ENCODE data around the gene MIP. TPM values are rescaled to one million over a fixed set of nuclear protein-coding genes. Genes with fewer than 3 reads are reported as not detected.

The MIP gene
- total and polyA plus RNA-seq, 2 of the 4 experiments (the other 2 are of a cell fraction), result not detected

DNA sequence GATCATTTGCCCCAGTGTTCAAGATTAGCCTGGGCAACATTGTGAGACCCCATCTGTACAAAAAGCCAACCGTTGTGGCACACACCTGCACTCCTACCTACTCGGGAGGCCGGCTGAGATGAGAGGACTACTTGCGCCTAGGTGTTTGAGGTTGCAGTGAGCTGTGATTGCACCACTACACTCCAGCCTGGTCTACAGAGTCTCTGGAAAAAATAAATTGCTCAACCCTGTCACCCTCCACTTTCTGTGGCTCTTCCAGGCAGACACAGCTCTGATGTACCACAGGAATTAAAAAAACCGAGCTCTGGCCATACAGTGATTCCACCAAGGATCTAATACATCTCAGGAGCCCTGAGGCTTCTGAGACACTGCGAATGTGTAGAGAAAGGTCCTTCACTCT, 19.6 kb downstream of the MIP start:
- Histone ChIP-seq H3K18ac (ENCODE audit: low read depth, low read length) (no peak overlapping the region), H3K79me1 (ENCODE audit: low read depth in 1 of 2, low read length in 2 of 2) (peaks cover 16 to 38% of the 10 kb centered on the region in 2 experiments; a peak in 3 of 4 replicates), H3K23ac (ENCODE audit: low read depth, low read length) (no peak overlapping the region), H3K9ac (ENCODE audit: low read depth, low read length) (no peak overlapping the region), H2BK20ac (ENCODE audit: low read depth, low read length) (no peak overlapping the region), H3K9me1 (ENCODE audit: insufficient read depth, low read length) (peaks cover 3% of the 10 kb centered on the region; the same call in 1 of the 2 replicates), H4K8ac (ENCODE audit: low read depth in 2 of 2, low read length in 2 of 2) (no peak overlapping the region), H2AK5ac (ENCODE audit: low read depth, low read length) (no peak overlapping the region), H3K4me3 (ENCODE audit: insufficient read depth, low read depth, low read length) (no peak overlapping the region), H4K91ac (ENCODE audit: insufficient read depth, low read depth, low read length) (no peak overlapping the region), H2BK120ac (ENCODE audit: low read depth, low read length) (no peak overlapping the region), H3K56ac (ENCODE audit: extremely low read depth, insufficient read depth, low read length) (no peak overlapping the region), H3K9me3 (ENCODE audit: control insufficient read depth, insufficient read depth, low read length) (no peaks in the 10 kb centered on the region), H3K27me3 (ENCODE audit: control insufficient read depth, insufficient read depth, low read length) (no peaks in the 10 kb centered on the region), H3K4me2 (ENCODE audit: low read depth, low read length) (no peak overlapping the region), H3K27ac (ENCODE audit: insufficient read depth, low read length) (no peak overlapping the region), H3K14ac (replicated peaks; ENCODE audit: low read depth, low read length) (no peak overlapping the region), H2BK5ac (ENCODE audit: low read depth, low read length, poor library complexity, severe bottlenecking) (no peak overlapping the region), H3K4me1 (ENCODE audit: control insufficient read depth, insufficient read depth, low read length) (no peaks in the 10 kb centered on the region), H2AFZ (replicated peaks; ENCODE audit: low read length, poor library complexity) (no peak overlapping the region), H4K20me1 (ENCODE audit: insufficient read depth, low read length) (no peaks in the 10 kb centered on the region), H4K5ac (ENCODE audit: low read depth, low read length) (no peak overlapping the region), H3K4ac (ENCODE audit: low read depth, low read length) (no peak overlapping the region), H2BK15ac (ENCODE audit: low read depth, low read length) (no peak overlapping the region), H3K36me3 (ENCODE audit: control insufficient read depth, insufficient read depth, low read length) (peaks cover 4% of the 10 kb centered on the region), H2AK9ac (replicated peaks; ENCODE audit: low read depth, low read length, poor library complexity) (no peak overlapping the region)
- dilution Hi-C loops (cut with HindIII; ENCODE audit: low sequenced_read_pairs, unreplicated experiment), result no loop called here
- CTCF ChIA-PET, result no interaction called here
- POLR2A ChIA-PET (ENCODE audit: unreplicated experiment), result no interaction called here
- in situ Hi-C loops (cut with MboI; ENCODE audit: low sequenced_read_pairs), result no loop called here
- 93% methylated on average over 3 of the region's 6 CpGs; no CpG with 5 or more reads in 1 of the 2 experiments for WGBS, 2 experiments (ENCODE audit: extremely low coverage in 2 of 2, insufficient read length in 1 of 2)
- TF ChIP-seq, protein P1, sequence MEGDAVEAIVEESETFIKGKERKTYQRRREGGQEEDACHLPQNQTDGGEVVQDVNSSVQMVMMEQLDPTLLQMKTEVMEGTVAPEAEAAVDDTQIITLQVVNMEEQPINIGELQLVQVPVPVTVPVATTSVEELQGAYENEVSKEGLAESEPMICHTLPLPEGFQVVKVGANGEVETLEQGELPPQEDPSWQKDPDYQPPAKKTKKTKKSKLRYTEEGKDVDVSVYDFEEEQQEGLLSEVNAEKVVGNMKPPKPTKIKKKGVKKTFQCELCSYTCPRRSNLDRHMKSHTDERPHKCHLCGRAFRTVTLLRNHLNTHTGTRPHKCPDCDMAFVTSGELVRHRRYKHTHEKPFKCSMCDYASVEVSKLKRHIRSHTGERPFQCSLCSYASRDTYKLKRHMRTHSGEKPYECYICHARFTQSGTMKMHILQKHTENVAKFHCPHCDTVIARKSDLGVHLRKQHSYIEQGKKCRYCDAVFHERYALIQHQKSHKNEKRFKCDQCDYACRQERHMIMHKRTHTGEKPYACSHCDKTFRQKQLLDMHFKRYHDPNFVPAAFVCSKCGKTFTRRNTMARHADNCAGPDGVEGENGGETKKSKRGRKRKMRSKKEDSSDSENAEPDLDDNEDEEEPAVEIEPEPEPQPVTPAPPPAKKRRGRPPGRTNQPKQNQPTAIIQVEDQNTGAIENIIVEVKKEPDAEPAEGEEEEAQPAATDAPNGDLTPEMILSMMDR (conservative IDR thresholded peaks at IDR 0.05; ENCODE audit: low read depth, low read length), result no peak
- TF ChIP-seq RCOR1 (IDR thresholded peaks at IDR 0.05; ENCODE audit: insufficient replicate concordance, low read length) (no peak), MXI1 (IDR thresholded peaks at IDR 0.05; ENCODE audit: borderline replicate concordance, low read depth, low read length) (no peak), NFE2L2 (IDR thresholded peaks at IDR 0.05; ENCODE audit: low read depth, low read length) (no peak), RAD21 (IDR thresholded peaks at IDR 0.05; ENCODE audit: low read length) (no peak), RFX5 (IDR thresholded peaks at IDR 0.05; ENCODE audit: low read depth, low read length) (no peak), USF2 (IDR thresholded peaks at IDR 0.05; ENCODE audit: low read depth, low read length) (no peak), MAFK (IDR thresholded peaks at IDR 0.05; ENCODE audit: low read depth, low read length) (no peak), ELK1 (IDR thresholded peaks at IDR 0.05; ENCODE audit: borderline replicate concordance, low read depth, low read length) (no peak), CHD1 (IDR thresholded peaks at IDR 0.05; ENCODE audit: low read depth, low read length) (no peak), FOS (IDR thresholded peaks at IDR 0.05; ENCODE audit: low read depth, low read length) (no peak), POLR2A (IDR thresholded peaks at IDR 0.05; ENCODE audit: low read depth, low read length) (no peak), CEBPB (IDR thresholded peaks at IDR 0.05; ENCODE audit: low read depth, low read length) (no peak), MAZ (IDR thresholded peaks at IDR 0.05; ENCODE audit: borderline replicate concordance, low read depth, low read length) (no peak), BHLHE40 (IDR thresholded peaks at IDR 0.05; ENCODE audit: low read depth, low read length) (no peak), SMC3 (IDR thresholded peaks at IDR 0.05; ENCODE audit: low read depth, low read length) (no peak)
- intact Hi-C loops (cut with micrococcal nuclease), result loop anchor here (5.0 kb wide), 1 partner anchor 48 kb away; no protein-coding TSS in a partner anchor
- DNase-seq (no peak), ATAC-seq (ENCODE audit: low read depth) (no peak)
- BruUV-seq (replicated peaks), result no TSS peak
